Smooth muscle cell (in vitro differentiated cells): ENCODE results near the gene SPATA2L. TPM values are rescaled to one million over a fixed set of nuclear protein-coding genes. Genes with fewer than 3 reads are reported as not detected.
A peak's percentile ranks its signal among the peaks of the same experiment; 100 is the strongest.

Source experiments
- DNase-seq: peaks from one replicate; lab custom pipeline; 2025; ENCODE audit not compliant: unreplicated experiment; lab: John Stamatoyannopoulos, UW
- H2AFZ ChIP-seq: fragments of 200-600 bp; sonication (generic); 2 replicates; pipeline ENCODE4 v1.6.0; 2016; ENCODE audit warnings: antibody characterized with exemption, low read depth, mild to moderate bottlenecking
- H3F3A ChIP-seq: fragments of 200-600 bp; sonication (generic); 2 replicates; pipeline ENCODE4 v1.6.0; 2017; ENCODE audit warnings: antibody characterized with exemption, low read depth
- H3K27ac ChIP-seq: fragments of 200-600 bp; sonication (generic); 2 replicates; pipeline ENCODE4 v1.5.1; 2016; ENCODE audit warnings: low read depth, mild to moderate bottlenecking
- H3K27me3 ChIP-seq: fragments of 200-600 bp; sonication (generic); 2 replicates; pipeline ENCODE4 v1.6.1; 2016; ENCODE audit warnings: low read depth, mild to moderate bottlenecking
- H3K36me3 ChIP-seq: fragments of 200-600 bp; sonication (generic); 2 replicates; pipeline ENCODE4 v1.5.1; 2016; ENCODE audit warnings: low read depth
- H3K4me1 ChIP-seq: fragments of 200-600 bp; sonication (generic); 2 replicates; pipeline ENCODE4 v1.5.1; 2016; ENCODE audit warnings: low read depth
- H3K4me2 ChIP-seq: fragments of 200-600 bp; sonication (generic); 2 replicates; pipeline ENCODE4 v1.6.0; 2016; ENCODE audit warnings: mild to moderate bottlenecking
- H3K4me3 ChIP-seq: fragments of 200-600 bp; sonication (generic); 2 replicates; pipeline ENCODE4 v1.5.1; 2016; ENCODE audit warnings: mild to moderate bottlenecking
- H3K79me2 ChIP-seq: fragments of 200-600 bp; sonication (generic); 2 replicates; pipeline ENCODE4 v1.6.0; 2016; ENCODE audit warnings: low read depth, mild to moderate bottlenecking
- H3K9ac ChIP-seq: fragments of 200-600 bp; sonication (generic); 2 replicates; pipeline ENCODE4 v1.6.0; 2016; ENCODE audit warnings: low read depth
- H3K9me3 ChIP-seq: fragments of 200-600 bp; sonication (generic); replicated peaks from 2 replicates; pipeline ENCODE4 v1.5.1; 2016; ENCODE audit warnings: low read depth
- H4K20me1 ChIP-seq: fragments of 200-600 bp; sonication (generic); 2 replicates; pipeline ENCODE4 v1.6.0; 2016; ENCODE audit warnings: low read depth
- WGBS: methylation state at CpG from one replicate; pipeline ENCODE4 v1.1.7; 2016; ENCODE audit warnings: low lambda C conversion rate; 5-methylcytosine and 5-hydroxymethylcytosine counted together
- polyA plus RNA-seq: library from polyadenylated mRNA; unstranded; fragments of >200 nt; fragmentation: Nextera tagmentation; extraction: Ambion mirVana; gene quantifications from 2 replicates; pipeline ENCODE4 v1.2.1, GENCODE V29; 2016
- total RNA-seq: library from RNA; depleted of rRNA; stranded (reverse); fragments of >200 nt; gene quantifications from 2 replicates; pipeline ENCODE4 v1.2.3, GENCODE V29; 2014
- TF ChIP-seq, protein P1 (sequence below): fragments of 200-600 bp; sonication (generic); IDR thresholded peaks from 2 replicates; pipeline ENCODE4 v1.5.1; 2017; ENCODE audit warnings: borderline replicate concordance, mild to moderate bottlenecking, antibody characterized with exemption; ENCODE audit not compliant: insufficient read depth, poor library complexity, severe bottlenecking

SPATA2L gene
- total and polyA plus RNA-seq, 2 experiments from 2014 or later = 7.8 to 14.1 TPM

GRCh38 chr16:89689142-89689541 lies 12.4 kb downstream of the SPATA2L start:
- no peak overlapping the region for H3K27ac ChIP-seq
- H3K36me3 ChIP-seq = no peaks in the 10 kb centered on the region
- no peaks in the 10 kb centered on the region for H3K27me3 ChIP-seq
- no peak for DNase-seq
- H3K4me3 ChIP-seq = no peak overlapping the region
- no peaks in the 10 kb centered on the region for H3K9me3 ChIP-seq
- no peak overlapping the region for H2AFZ ChIP-seq
- TF ChIP-seq, protein P1, sequence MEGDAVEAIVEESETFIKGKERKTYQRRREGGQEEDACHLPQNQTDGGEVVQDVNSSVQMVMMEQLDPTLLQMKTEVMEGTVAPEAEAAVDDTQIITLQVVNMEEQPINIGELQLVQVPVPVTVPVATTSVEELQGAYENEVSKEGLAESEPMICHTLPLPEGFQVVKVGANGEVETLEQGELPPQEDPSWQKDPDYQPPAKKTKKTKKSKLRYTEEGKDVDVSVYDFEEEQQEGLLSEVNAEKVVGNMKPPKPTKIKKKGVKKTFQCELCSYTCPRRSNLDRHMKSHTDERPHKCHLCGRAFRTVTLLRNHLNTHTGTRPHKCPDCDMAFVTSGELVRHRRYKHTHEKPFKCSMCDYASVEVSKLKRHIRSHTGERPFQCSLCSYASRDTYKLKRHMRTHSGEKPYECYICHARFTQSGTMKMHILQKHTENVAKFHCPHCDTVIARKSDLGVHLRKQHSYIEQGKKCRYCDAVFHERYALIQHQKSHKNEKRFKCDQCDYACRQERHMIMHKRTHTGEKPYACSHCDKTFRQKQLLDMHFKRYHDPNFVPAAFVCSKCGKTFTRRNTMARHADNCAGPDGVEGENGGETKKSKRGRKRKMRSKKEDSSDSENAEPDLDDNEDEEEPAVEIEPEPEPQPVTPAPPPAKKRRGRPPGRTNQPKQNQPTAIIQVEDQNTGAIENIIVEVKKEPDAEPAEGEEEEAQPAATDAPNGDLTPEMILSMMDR = no peak
- no peaks in the 10 kb centered on the region for H3F3A ChIP-seq
- H3K4me1 ChIP-seq = peaks cover 8% of the 10 kb centered on the region
- H4K20me1 ChIP-seq = no peaks in the 10 kb centered on the region
- H3K4me2 ChIP-seq = no peak overlapping the region
- WGBS = 99% methylated on average over 13 of the region's 13 CpGs
- peaks cover 19% of the 10 kb centered on the region for H3K79me2 ChIP-seq
- H3K9ac ChIP-seq = no peak overlapping the region

DNA sequence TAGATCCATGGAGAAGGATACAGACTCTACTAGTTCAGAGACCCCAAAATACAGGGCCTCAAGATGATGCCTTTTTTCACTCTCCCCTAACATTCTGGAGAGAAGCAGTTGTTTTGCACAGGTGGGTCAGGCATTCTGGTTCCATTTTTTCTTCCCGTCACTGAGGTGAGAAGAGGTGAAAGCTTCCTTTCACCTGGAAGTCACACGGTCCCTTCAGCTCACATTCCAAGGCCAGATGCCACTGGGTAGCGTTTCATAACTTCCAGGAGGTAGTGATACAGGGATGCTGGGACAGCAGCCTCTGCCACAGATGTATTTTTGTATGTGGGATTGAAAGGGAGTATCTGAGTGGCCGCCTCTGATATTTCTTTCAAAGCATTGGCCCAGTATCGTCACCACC lies 13.1 kb downstream of the SPATA2L start:
- TF ChIP-seq, protein P1 = no peak
- H4K20me1 ChIP-seq = no peaks in the 10 kb centered on the region
- H3K27me3 ChIP-seq = no peaks in the 10 kb centered on the region
- H3K27ac ChIP-seq = no peak overlapping the region
- H3F3A ChIP-seq = no peaks in the 10 kb centered on the region
- H3K4me2 ChIP-seq = no peak overlapping the region
- no peaks in the 10 kb centered on the region for H3K9me3 ChIP-seq
- H3K4me3 ChIP-seq = no peak overlapping the region
- DNase-seq = no peak
- no peak overlapping the region for H2AFZ ChIP-seq
- 97% methylated on average over 5 of the region's 5 CpGs for WGBS
- no peak overlapping the region for H3K9ac ChIP-seq
- H3K4me1 ChIP-seq = peaks cover 8% of the 10 kb centered on the region
- H3K36me3 ChIP-seq = no peaks in the 10 kb centered on the region
- peaks cover 19% of the 10 kb centered on the region for H3K79me2 ChIP-seq

DNA sequence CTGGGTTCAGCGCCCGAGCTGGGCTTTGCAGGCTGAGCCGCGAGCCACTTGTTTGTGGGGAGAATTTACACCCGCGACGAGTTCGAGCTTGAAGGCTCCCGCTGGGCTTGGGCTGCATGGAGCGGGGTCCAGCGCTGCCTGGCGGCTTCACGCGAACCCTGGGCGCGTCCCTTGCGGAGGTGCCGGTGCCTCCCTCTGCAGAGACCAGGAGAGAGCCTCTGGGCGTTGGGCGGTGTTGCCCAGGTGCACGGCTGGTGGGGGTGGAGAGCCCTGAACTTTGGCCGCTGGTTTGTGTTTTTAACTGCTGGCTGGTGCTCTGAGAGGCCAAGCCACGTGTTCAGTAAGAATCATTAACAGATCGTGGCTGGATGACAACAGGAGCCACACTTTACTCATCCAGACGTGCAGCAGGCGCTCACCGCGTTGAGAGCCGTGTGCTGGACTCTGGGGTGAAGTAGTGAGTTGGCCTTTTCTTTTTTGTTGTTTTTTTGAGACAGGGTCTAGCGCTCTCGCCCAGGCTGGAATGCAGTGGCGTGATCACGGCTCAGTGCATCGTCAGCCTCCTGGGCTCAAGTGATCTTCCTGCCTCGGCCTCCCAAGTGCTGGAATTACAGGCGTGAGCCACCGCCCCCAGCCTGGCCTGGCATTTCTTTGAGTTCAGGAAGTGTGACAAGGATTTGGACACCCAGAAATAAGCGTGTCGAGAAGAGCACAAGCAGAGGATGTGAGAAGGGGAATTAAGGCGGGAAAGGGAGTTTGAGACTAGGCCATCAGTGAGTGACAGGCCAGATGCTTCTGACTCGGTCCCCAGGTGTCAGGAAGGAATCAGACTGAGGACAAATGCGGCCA lies 14.2 kb downstream of the SPATA2L start:
- no peaks in the 10 kb centered on the region for H3K27me3 ChIP-seq
- WGBS = 22% methylated on average over 42 of the region's 42 CpGs
- H2AFZ ChIP-seq = no peak overlapping the region
- no peaks in the 10 kb centered on the region for H3K36me3 ChIP-seq
- DNase-seq = peak; percentile 59
- H3K79me2 ChIP-seq = peaks cover 19% of the 10 kb centered on the region
- H3F3A ChIP-seq = no peaks in the 10 kb centered on the region
- peaks cover 8% of the 10 kb centered on the region for H3K4me1 ChIP-seq
- no peaks in the 10 kb centered on the region for H4K20me1 ChIP-seq
- H3K4me2 ChIP-seq = peak overlapping the region; percentile 98
- peak overlapping the region; percentile 71 for H3K9ac ChIP-seq
- peak overlapping the region; percentile 92 for H3K4me3 ChIP-seq
- H3K27ac ChIP-seq = peak overlapping the region; percentile 78
- H3K9me3 ChIP-seq = no peaks in the 10 kb centered on the region
- TF ChIP-seq, protein P1 = no peak
